Measurements from ENCODE around the gene OR11L1.

The OR11L1 gene

GRCh38 chr1:247849616-247850015 is 7.9 kb upstream of the OR11L1 start:
- Histone ChIP-seq H3K36me3 (ENCODE audit: control insufficient read depth in 2 of 2, insufficient read depth in 1 of 2, low read length in 2 of 2) (no peaks in the 10 kb centered on the region), H3K4me3 (ENCODE audit: low read depth, low read length) (no peak overlapping the region), H3K4me1 (ENCODE audit: control insufficient read depth, insufficient read depth, low read length) (no peaks in the 10 kb centered on the region), H3K9me3 (ENCODE audit: control insufficient read depth, insufficient read depth, low read depth, low read length) (no peaks in the 10 kb centered on the region), H3K27ac (ENCODE audit: extremely low read depth, low read depth, low read length) (no peak overlapping the region)
- no peak for TF ChIP-seq GFI1B (tag by site-specific recombination; IDR thresholded peaks at IDR 0.05)
- TF ChIP-seq ZNF621 (tag by site-specific recombination; IDR thresholded peaks at IDR 0.05): no peak
- no peak for TF ChIP-seq TSHZ1 (tag by site-specific recombination; IDR thresholded peaks at IDR 0.05; ENCODE audit: borderline replicate concordance)
- no peak for TF ChIP-seq ZNF280C (tag by site-specific recombination; IDR thresholded peaks at IDR 0.05)
- TF ChIP-seq ZBTB6 (tag by site-specific recombination; IDR thresholded peaks at IDR 0.05): no peak
- ChIA-PET POLR2A (no interaction called here), CTCF (no interaction called here)

- TF ChIP-seq ZFP69B (tag by site-specific recombination; IDR thresholded peaks at IDR 0.05) (no peak), HOXC10 (CRISPR knock-in tag; IDR thresholded peaks at IDR 0.05) (no peak), ZNF510 (tag by site-specific recombination; IDR thresholded peaks at IDR 0.05; ENCODE audit: insufficient replicate concordance) (no peak), ZBTB11 (tag by site-specific recombination; conservative IDR thresholded peaks at IDR 0.05; ENCODE audit: low read depth) (no peak), ZNF707 (tag by site-specific recombination; IDR thresholded peaks at IDR 0.05) (no peak), ZNF501 (tag by site-specific recombination; IDR thresholded peaks at IDR 0.05) (no peak), KLF1 (tag by site-specific recombination; IDR thresholded peaks at IDR 0.05) (no peak), ZNF148 (tag by site-specific recombination; IDR thresholded peaks at IDR 0.05; ENCODE audit: borderline replicate concordance) (no peak), ZNF175 (tag by site-specific recombination; IDR thresholded peaks at IDR 0.05) (no peak), ZNF174 (tag by site-specific recombination; IDR thresholded peaks at IDR 0.05) (no peak), ZNF488 (tag by site-specific recombination; IDR thresholded peaks at IDR 0.05) (no peak), ZNF629 (tag by site-specific recombination; IDR thresholded peaks at IDR 0.05) (no peak), IKZF3 (tag by site-specific recombination; IDR thresholded peaks at IDR 0.05) (no peak), HOXA7 (CRISPR knock-in tag; IDR thresholded peaks at IDR 0.05; ENCODE audit: borderline replicate concordance) (no peak), ZNF311 (tag by site-specific recombination; IDR thresholded peaks at IDR 0.05; ENCODE audit: borderline replicate concordance) (no peak)
- Histone ChIP-seq H3K36me3 (ENCODE audit: control insufficient read depth in 2 of 2, insufficient read depth in 1 of 2, low read length in 2 of 2) (no peaks in the 10 kb centered on the region), H3K4me3 (ENCODE audit: low read depth, low read length) (no peak overlapping the region), H3K27ac (ENCODE audit: extremely low read depth, low read depth, low read length) (no peak overlapping the region), H3K4me1 (ENCODE audit: control insufficient read depth, insufficient read depth, low read length) (no peaks in the 10 kb centered on the region), H3K9me3 (ENCODE audit: control insufficient read depth, insufficient read depth, low read depth, low read length) (no peaks in the 10 kb centered on the region)
- ChIA-PET CTCF (no interaction called here), POLR2A (no interaction called here)
Measured at GRCh38 chr1:247848346-247848745, 6.7 kb upstream of the OR11L1 start.

Data from HEK293 (cell line).